GM19035 (cell line): ENCODE measurements around the gene RAPH1.
"Not testable (repeated sequence)": the region's sequence is repeated elsewhere in the genome, so short reads cannot be mapped to it uniquely, and the experiment has no call there.

Experiments
- ATAC-seq: cut with Tn5 transposase; IDR thresholded peaks from one replicate; pipeline ENCODE4 v1.9.1; 2021; ENCODE audit not compliant: unreplicated experiment

Gene RAPH1

DNA sequence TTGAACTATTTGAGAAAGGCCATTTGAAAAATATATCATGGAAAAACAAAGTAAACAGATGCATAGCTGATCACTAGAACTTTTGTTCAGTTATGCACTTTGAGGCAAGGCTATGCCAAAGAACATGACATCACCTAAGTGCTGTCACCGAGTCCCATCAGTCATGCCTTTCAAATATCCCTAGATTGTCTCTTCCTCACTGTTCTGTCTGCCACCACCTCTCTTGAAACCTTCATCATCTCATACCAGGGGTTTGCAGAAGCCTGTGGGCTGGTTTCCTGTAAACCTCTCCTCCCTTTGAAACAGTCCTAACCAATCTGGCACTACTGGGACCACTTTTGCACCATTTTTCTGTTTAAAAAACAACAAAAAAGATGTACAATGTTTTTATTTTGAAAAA lies 12.3 kb upstream of the RAPH1 start:
- no peak for ATAC-seq

DNA sequence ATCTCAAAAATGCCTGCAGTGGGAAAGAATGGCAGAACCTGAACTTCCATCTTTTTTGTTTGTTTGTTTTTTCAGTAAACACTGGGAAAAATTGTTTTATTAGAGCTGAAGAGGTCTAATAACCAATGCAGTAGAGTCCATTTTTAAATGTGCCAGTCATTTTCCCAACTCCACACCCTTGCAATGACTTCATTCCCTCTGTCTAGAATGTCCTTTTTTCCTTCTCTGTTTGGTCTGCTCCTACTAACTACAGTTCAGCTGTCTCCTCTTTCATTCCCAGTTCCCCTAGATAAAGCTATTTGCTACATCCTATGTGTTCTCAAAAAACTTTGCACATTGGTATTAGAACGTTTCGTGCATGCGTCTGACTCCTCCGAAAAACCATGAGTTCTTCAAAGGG lies 9.3 kb upstream of the RAPH1 start:
- ATAC-seq = no peak

DNA sequence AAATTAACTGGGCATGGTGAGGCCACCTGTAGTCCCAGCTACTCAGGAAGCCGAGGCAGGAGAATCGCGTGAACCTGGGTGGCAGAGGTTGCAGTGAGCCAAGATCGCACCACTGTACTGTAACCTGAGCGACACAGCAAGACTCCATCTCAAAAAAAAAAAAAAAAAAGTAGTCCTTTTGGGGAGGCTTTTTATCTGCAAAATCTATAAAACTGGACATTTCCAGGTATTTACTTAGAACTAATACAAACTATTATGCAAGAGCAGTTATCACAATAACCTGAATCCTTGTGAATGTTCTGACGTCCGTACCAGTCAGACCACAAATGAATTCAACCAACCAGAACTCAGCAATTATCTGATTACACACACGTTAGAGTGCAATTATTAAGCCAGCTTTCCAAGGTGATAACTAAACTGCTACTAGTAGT lies 8.8 kb upstream of the RAPH1 start:
- no peak for ATAC-seq

DNA sequence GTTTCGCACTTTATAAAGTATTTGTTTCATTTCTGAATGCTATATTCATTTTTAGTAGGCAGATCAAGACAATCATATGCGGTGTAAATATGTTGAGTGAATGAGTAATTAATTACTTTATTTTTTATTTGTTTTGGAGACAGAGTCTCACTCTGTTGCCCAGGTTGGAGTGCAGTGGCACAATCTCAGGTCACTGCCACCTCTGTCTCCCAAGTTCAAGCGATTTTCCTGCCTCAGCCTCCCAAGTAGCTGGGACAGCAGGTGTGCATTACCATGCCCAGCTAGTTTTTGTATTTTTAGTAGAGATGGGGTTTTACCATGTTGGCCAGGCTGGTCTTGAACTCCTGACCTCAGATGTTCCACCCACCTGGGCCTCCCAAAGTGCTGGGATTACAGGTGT lies 5.5 kb upstream of the RAPH1 start:
- ATAC-seq = not testable (repeated sequence)

DNA sequence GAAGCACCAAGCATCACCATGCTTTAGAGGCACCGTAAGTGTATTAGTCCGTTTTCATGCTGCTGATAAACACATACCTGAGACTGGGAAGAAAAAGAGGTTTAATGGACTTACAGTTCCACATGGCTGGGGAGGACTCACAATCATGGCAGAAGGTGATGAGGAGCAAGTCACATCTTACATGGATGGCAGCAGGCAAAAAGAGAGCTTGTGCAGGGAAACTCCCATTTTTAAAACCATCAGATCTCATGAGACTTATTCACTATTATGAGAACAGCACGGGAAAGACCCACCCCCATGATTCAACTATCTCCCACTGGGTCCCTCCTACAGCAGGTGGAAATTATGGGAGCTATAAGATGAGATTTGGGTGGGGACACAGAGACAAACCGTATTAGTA lies 3.1 kb upstream of the RAPH1 start:
- ATAC-seq = not testable (repeated sequence)

DNA sequence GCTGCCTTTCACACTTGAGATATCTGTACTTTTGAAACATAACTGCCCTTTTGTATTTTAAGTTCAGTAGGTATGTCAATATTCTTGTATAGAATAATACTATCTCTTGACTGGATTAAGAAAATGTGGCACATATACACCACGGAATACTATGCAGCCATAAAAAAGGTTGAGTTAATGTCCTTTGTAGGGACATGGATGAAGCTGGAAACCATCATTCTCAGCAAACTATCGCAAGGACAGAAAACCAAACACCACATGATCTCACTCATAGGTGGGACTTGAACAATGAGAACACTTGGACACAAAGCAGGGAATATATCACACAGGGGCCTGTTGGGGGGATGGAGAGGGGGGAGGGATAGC lies 1.5 kb upstream of the RAPH1 start:
- not testable (repeated sequence) for ATAC-seq

DNA sequence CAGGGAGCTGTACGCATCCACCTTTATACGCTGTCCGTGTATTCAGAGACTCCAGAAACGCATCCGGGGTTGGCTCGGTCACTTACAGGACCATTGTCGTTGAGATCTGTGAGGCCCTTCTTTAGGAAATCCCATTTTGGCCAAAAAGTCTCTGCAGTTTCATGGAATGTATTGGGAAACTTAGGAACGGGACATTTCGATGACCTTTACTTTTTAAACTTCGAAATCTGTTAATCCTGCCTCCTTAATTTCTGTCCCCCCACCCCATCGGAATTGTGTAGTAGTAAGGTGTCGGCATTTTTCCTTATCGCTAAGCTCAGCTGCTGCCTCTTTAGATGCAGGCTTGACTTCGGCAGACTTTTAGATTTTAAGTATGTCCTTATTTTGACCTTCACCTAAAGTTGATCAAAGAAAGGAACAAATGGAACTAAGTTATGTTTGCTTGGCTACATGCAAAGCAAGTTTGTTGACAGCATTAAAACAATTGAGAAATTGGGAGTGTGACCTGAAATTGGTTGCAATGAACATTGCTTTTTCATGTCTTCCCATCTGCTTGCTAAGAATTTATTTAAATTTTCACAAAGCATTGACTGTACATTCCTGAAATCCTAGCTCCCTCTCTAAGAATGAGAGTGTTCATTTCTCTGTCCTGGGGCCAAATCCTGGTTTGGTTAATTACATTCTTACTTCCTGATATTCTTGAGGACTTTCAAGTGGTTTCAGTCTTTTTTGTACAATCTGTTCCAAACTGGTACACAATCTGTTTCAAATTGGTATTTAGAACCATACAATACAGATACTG lies 884 bp upstream of the RAPH1 start:
- no peak for ATAC-seq

DNA sequence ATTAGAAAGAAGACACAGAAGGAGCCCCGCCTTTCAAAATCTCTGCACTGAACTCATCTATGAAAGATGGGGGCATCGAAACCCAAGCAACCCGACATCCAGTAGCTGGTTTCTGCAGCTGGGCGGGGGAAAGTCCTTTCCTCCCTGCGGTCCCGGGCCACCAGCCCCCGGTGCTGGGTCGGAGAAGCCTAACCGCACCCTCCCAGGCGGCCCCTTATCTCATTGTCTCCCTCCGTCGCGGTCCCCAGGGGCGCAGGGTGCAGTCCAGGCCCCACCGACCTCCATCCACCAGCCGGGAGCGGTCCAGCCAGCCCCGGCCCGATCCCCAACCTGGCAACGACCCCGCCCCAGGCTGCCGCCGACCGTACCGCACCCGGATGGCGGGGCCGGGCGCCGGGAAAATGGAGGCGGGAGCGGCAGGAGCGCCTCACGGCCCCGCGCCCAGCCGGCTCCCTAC lies 452 bp downstream of the RAPH1 start:
- no peak for ATAC-seq

DNA sequence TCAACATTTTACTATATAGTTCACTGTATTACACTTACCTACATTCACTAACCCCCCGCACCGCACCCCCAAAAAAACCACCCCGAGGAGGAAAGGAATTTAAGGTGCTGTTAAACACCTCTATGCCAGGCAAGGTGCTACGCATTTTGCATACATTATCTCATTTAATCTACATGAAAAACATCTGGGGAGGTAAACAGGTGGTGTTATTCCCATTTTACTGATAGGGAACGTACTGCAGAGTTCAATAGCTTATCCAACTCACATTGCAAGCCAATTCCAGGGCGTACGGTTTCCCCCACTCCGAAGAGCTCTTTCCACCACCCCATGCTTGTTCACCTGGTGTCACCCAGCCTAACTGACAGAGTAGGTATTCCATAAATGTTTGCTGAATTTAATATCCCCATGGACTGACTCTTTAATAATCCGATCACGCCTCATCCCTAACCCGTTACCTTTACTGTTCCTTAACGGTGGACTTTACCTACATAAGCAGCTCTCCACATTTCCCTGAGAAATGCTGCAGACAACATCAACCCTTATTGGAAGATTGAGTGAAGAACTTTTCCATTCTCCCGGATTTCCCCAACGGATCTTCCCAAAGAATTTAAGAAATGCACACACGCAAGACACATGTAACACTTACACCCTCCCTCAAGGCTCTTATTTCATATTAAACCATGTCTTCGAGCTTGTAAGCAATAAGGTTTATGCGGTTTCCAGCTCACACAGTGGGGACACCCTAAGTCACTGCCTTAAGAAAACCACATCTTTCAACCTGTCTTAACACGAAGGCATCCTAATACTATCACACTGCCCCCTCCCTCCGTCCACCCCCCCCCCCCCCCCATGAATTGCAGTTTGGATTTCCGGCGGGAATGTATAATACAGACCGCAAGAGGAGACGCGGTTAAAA lies 1.2 kb downstream of the RAPH1 start:
- no peak for ATAC-seq

DNA sequence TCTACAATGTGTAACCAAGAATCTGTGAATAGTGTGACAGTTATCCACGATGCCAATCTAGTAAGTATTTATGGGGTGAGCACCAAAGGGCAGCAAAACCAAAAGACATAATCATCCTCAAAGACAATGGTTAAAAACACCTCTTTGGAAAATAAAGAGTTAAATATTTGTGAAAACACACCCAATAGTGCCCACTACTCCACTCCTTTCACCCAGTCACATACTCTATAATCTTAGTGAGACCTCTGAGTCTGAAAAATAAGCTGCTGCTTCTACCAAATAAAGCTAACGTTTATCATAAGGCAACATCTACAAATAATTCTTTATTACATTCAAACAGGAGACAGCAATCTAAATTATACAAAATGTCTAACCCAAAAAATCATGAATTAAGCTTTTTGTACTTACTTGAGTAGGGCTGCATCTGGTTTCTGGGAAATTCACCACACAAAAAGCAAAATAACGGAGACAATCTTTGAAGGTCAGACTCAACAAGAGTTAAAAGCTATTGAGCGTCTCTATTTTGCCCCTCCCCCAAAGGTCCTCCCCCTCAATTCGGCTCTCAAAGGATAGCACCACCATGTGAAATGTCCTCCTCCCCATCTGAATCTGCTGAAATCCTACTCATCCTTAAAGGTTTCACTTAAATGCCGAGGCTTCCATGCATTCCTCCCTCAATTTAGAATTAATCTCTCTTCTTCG lies 2.0 kb downstream of the RAPH1 start:
- no peak for ATAC-seq

DNA sequence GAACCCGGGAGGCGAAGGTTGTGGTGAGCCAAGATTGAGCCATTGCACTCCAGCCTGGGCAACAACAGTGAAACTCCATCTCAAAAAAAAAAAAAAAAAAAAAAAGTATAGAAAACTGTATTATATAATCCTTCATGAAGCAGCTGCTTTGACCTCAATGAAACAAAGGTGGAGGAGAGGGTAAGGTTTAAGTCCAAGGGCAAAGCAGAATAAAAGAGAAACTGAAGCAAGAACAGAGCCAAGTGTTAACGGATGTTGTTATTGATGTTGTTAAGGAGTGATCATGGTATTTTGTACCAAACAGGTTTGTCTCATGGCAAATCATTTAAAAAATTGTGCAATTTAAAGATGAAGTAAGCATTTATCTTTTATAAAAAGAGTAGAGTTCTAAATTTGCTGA lies 7.4 kb downstream of the RAPH1 start:
- ATAC-seq = no peak

DNA sequence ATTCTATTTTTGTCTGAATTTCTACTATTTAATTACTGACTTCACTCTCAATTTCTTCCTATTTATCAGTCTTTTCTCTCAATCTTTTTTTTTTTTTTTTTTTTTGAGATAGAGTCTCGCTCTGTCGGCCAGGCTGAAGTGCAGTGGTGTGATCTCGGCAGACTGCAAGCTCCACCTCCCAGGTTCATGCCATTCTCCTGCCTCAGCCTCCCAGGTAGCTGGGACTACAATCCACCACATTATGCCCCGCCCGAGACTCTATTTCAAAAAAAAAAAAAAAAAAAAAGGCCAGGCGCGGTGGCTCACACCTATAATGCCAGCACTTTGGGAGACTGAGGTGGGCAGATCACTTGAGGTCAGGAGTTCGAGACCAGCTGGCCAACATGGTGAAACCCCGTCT lies 21.8 kb downstream of the RAPH1 start:
- ATAC-seq = not testable (repeated sequence)

DNA sequence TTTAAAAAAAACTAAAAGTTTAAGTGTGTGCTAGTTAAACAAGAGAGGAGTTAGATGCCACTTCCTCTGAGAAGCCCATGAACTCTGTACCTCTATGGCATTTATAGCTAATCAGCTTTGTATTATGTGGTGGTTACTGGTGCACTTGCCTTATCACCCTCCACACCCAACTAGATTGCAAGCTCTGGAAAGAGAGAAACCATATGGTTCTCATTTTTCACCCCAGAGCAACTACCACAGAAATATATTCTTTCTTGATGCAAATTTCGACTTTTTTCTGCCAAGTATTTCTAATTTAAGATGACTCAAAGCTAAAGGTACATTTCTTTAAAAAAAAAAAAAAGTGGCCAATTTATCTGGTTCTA lies 24.2 kb downstream of the RAPH1 start:
- ATAC-seq = no peak

DNA sequence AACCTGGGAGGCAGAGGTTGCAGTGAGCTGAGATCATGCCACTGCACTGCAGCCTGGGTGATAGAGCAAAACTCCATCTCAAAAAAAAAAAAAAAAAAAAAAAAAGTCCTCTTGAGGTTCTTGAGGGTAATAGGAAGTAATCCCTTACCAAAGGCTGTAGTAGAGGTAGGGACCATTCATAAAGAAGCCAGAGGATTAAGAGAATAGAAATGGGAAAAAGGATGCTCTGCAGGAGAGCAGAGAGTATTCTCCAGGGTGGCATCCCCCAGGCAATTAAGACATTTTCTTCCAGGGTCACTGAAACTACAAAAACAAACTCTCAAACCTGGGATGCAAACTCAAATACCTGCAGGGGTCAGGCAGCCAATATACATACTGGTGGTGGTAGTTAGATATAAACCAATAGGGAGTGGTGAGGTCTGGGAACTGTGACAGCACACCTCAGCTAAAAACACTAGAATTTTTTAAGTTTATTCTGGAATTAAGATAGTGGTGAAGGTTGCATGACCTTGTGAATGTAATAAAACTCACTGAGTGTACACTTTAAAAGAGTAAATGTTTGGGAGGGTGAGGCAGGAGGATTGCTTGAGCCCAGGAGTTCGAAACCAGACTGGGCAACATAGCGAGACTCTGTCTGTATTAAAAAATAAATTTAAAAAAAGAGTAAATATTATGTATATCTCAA lies 24.7 kb downstream of the RAPH1 start:
- ATAC-seq = no peak

DNA sequence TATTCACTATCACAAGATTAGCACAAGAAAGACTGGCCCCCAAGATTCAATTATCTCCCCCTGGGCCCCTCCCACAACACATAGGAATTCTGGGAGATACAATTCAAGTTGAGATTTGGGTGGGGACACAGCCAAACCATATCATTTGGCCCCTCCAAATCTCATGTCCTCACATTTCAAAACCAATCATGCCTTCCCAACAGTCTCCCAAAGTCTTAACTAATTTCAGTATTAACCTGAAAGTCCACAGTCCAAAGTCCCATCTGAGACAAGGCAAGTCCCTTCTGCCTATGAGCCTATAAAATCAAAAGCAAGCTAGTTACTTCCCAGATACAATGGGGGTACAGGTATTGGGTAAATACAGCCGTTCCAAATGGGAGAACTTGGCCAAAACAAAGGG lies 31.6 kb downstream of the RAPH1 start:
- not testable (repeated sequence) for ATAC-seq

DNA sequence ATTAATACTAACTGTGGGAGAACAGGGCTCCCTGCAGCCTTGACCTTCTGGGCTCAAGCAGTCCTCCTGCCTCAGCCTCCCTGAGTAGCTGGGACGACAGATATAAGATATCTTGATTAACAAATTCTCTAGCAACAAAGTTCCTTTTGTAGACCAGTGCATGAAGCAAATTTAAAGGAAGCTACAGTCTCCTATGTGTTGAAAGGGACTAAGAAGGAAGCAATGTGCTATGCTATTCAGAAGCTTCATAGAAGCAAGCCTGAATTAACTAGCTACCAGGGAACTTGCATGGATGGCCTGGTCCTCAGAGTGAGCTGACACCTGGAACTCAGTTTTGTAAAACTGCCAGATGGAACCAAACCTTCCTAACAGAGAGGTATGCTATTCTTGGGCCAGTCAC lies 33.2 kb downstream of the RAPH1 start:
- no peak for ATAC-seq

DNA sequence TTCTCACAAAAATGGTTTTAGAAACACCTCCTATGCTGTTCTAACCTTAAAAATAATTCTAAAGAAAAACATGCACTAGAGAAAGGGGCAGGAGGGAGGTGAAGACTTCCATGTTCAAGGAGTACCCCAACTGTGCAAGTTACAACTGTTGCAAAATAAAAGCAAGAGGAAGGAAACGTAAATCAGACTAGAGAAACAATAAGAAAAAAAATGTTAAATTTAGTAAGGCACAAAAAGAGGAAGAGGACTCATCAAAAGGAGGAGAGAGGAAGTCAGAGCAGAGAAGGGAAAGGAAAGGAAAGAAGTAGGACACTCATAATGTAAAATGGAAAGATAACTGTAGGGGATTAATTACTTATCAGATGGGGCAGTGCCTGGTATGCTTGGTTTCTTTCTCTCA lies 34.1 kb downstream of the RAPH1 start:
- no peak for ATAC-seq

DNA sequence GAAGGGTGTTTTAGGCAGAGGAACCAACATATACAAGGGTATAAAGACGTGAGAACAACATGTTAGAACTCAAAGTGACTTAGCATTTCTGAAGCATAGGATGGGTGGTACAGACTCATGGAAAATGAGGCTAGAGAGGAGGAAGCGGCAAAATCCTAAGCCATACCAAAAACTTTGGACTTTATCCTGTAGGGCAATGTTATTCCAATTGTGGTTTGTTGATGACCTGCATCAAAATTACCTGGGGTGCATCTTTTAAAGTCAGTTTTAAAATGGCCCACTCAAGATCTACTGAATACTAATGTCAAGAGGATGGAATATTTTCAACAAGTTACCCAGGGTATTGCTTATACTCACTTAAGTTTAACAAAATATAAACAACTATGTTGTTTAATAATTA lies 34.8 kb downstream of the RAPH1 start:
- no peak for ATAC-seq

DNA sequence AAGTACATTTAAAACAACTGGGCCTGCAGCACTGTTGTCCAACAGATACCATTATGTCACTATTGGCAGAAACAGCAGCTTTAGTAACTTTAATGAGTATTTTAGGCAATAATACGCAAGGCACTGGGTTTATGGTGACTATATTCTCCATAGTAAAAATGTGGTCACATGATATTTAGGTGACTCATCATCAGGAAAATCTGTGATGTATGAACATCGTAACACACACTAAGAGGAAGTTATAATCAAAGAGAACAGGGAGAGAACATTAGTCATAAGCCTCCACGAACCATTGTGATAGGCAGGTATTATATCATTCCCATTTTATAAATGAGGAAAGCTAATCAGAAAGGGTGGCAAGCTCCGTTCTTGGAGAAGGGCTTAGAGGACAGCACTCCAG lies 36.9 kb downstream of the RAPH1 start:
- no peak for ATAC-seq

DNA sequence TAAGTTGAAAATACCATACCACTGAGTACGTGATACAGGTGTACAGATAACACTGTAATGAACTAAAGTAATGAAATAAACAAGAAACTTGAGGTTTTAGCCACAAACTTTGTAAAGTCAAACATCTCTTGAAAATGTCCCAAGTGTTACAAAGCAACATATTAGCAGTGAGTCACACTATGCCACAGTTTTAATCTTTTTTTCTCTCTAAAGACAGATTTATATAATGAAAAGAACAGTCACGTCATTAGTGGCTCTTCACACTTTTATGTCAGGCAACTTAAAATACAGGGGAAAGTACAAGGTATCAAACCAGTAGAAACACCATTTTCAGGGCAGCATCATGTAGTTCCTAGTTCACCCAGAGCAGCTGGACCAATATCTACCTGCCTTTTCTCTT lies 42.1 kb downstream of the RAPH1 start:
- ATAC-seq = no peak

DNA sequence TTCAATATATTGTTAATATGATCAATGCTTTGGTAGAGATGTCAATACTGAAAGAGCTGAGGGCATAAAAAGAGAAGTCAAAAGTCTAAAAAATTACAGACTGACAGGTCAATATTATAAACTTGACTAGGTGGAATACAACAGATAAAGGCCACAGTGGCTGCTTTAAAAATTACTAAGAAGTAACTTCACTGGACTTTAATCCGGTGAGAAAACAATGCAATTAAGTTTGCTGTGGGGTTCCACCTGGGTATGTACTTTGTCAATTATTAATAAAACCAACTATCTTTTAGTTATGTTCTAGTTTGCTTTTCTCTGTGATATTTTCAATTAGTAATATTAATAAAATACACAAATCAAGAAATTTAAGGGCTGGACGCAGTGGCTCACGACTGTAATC lies 44.7 kb downstream of the RAPH1 start:
- no peak for ATAC-seq
